ENCODE data around the gene TXNDC5.

Gene TXNDC5

GRCh38 chr6:7910654-7911344 is at the start of gene TXNDC5:
TXNDC5 (minus strand) TSS chr6:7910788; CDS start chr6:7910776, 12 bp downstream.
- DNase-seq: peak; percentile 91

- no peak for DNase-seq
These were observed 49.6 kb upstream of the TXNDC5 start for GRCh38 chr6:7960141-7960540.

GRCh38 chr6:7959453-7959852 is 48.9 kb upstream of the TXNDC5 start:
- DNase-seq: no peak

GRCh38 chr6:7958464-7958863 is 47.9 kb upstream of the TXNDC5 start:
- no peak for DNase-seq

- no peak for DNase-seq
These were observed 45.7 kb upstream of the TXNDC5 start for GRCh38 chr6:7956257-7956656.

GRCh38 chr6:7954477-7955200 is 44.1 kb upstream of the TXNDC5 start:
- no peak for DNase-seq

- no peak for DNase-seq
These were observed 43.2 kb upstream of the TXNDC5 start for GRCh38 chr6:7953753-7954152.

- DNase-seq: no peak
These were observed 29.3 kb upstream of the TXNDC5 start for GRCh38 chr6:7939864-7940228.

- DNase-seq: no peak
These were observed 28.7 kb upstream of the TXNDC5 start for GRCh38 chr6:7939184-7939863.

- DNase-seq: no peak
These were observed 28.1 kb upstream of the TXNDC5 start for GRCh38 chr6:7938562-7939183.

GRCh38 chr6:7933794-7934193 is 23.2 kb upstream of the TXNDC5 start:
- DNase-seq: no peak

GRCh38 chr6:7932625-7933024 is 22.0 kb upstream of the TXNDC5 start:
- DNase-seq: no peak

- no peak for DNase-seq
These were observed 14.3 kb upstream of the TXNDC5 start for GRCh38 chr6:7924867-7925266.

- no peak for DNase-seq
These were observed 12.0 kb upstream of the TXNDC5 start for GRCh38 chr6:7922596-7922995.

GRCh38 chr6:7921632-7922092 is 11.1 kb upstream of the TXNDC5 start:
- no peak for DNase-seq

- DNase-seq: no peak
These were observed 10.5 kb upstream of the TXNDC5 start for GRCh38 chr6:7921046-7921445.

GRCh38 chr6:7920425-7920824 is 9.8 kb upstream of the TXNDC5 start:
- no peak for DNase-seq

- DNase-seq: no peak
These were observed 9.3 kb upstream of the TXNDC5 start for GRCh38 chr6:7919871-7920270.

- no peak for DNase-seq
These were observed 7.8 kb upstream of the TXNDC5 start for GRCh38 chr6:7918403-7918802.

- no peak for DNase-seq
These were observed 7.1 kb upstream of the TXNDC5 start for GRCh38 chr6:7917729-7918128.

- no peak for DNase-seq
These were observed 6.4 kb upstream of the TXNDC5 start for GRCh38 chr6:7916959-7917358.

GRCh38 chr6:7914991-7915789 is 4.6 kb upstream of the TXNDC5 start:
- DNase-seq: no peak

GRCh38 chr6:7914311-7914710 is 3.7 kb upstream of the TXNDC5 start:
- no peak for DNase-seq

Data from 8988T (cell line).